Measurements from ENCODE around the gene TCF7L2.

Gene TCF7L2

DNA sequence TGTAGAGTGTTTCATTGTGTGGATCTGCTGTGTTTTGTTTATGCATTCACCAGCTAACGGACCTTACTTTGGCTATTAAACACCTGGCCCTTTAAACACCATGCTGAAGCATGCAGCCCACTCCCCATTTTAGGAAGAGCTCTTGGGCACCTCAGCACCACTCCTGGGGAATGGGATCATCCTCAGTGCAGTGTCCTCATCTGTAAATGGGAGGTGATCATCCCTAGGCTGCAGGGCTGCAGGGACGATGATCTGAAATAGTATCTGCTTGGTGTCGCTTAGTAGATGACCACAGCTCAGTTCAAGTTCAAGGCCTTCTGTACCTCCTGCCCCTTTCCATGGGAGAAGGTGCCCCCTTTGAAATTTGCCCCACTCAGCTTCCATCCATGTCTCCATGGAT, 229.9 kb downstream of the TCF7L2 start:
- no peak for DNase-seq (ENCODE audit: low spot score)

- no peak for DNase-seq (ENCODE audit: low spot score)
These were observed 230.5 kb downstream of the TCF7L2 start for GRCh38 chr10:113180401-113181154.

DNA sequence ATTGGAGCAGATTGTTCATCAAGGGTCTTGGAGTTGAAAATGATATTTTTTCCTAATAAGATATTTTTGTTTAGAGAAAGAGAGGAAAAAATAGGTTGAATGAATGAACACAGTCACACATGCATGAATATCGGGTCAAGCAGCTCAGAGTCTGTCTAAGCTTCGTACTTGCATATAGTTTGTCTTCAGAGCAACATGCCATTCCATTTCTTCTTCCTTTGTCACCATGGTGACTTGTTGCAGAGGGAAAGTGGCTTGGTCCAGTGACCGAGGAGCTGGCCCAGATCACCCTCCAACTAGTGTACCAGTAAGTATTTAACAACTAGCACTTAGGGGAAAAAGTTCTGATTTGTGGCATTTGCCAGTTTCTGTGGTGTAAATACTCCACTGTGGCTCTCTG, 232.1 kb downstream of the TCF7L2 start:
- no peak for DNase-seq (ENCODE audit: low spot score)

GRCh38 chr10:113183573-113183972, 233.5 kb downstream of the TCF7L2 start:
- no peak for DNase-seq (ENCODE audit: low spot score)

DNA sequence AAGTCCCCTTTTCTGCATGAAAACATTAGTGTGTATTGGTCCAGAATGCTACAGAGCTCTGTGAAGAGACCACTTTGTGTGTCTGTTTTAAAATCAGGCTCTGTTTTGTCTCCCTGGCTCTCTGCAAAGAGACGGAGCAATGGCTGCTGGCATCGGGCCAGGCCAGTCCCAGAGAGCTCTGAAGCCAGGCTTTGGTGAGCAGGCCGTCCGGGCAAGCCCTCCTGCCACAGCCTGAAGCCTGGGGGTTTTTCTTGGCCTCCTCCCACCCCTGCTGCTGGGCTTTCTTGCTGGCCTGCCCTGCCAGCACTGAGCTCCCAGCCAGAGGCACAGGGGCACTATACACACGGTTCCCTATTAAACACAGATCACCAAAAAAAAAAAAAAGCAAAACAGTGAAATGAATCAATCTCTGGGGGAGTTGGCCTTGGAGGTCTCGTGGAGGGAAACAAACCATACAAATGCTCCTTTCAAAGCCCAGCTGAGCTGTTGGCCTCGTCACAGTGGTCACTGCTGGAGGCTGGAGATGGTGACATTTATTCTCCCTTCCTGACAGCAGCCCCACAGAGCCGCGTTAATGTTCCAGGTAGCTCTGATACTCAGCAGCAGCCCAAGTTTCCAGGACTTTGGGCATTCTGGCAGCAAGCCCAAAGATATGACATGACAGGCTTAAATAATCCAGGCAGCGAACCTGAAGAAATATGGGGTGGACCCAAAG, 237.2 kb downstream of the TCF7L2 start:
- DNase-seq (ENCODE audit: low spot score), result no peak

- no peak for DNase-seq (ENCODE audit: low spot score)
These were observed 249.4 kb downstream of the TCF7L2 start for GRCh38 chr10:113199459-113199858.

DNA sequence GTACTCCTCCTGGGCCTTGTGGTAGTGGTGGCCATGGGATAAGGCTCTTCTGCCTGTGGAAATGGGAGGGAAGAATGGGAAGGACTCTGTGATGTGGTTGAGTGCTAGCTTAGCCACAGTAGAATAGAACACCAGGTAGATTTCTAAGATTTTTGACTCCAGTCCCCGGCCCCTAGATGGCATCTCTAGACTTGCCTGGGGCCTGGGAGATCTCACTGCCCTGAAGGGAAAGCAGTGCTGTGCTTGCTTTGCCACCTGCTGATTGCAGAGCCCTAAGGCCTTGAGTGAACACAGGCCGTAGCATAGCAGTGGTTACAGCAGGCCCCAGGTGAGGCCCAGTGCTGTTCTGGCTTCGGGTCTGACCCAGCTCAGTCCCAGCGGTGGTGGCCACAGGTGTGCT, 252.0 kb downstream of the TCF7L2 start:
- DNase-seq (ENCODE audit: low spot score), result no peak

DNA sequence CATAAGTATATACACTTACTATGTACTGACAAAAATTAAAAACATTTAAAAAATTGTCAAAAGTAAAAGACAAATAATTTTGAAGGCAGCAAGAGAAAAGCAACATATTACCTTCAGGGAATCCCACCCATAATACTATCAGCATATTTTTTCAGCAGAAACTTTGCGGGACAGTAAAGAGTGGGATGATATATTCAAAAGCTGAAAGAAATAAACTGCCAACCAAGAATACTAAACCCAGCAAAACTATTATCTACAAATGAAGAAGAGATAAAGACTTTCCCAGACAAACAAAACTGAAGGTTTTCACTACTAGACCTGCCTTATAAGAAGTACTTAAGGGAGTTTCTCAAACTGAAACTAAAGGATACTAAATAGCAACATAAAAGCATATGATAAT, 257.9 kb downstream of the TCF7L2 start:
- DNase-seq (ENCODE audit: low spot score), result no peak

DNA sequence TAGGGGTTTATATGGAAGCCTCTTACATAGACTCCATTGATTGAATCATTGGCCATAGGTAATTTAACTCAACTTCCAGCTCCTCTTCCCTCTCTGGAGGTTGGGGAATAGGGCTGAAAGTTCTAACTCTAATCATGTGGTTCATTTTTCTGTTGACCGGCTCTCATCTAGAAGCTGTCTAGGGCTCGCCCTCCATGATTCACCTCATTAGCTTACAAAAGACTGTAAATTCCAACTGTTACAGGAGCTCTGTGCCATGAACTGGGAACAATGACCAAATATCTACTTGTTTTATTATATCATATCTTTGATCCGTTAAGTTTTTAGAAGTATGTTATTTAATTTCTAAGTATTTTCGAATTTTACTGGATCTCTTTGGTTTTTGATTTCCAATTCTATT, 263.0 kb downstream of the TCF7L2 start:
- no peak for DNase-seq (ENCODE audit: low spot score)

- DNase-seq (ENCODE audit: low spot score), result no peak
These were observed 264.3 kb downstream of the TCF7L2 start for GRCh38 chr10:113214331-113214730.

- DNase-seq (ENCODE audit: low spot score), result no peak
These were observed 266.1 kb downstream of the TCF7L2 start for GRCh38 chr10:113216102-113216501.

All from kidney capillary endothelial cell (primary cell).